CD4-positive, alpha-beta T cell (primary cell): Measurements from ENCODE around the gene SLC22A31. TPM values are rescaled to one million over a fixed set of nuclear protein-coding genes. Genes with fewer than 3 reads are reported as not detected.
A peak's percentile ranks its signal among the peaks of the same experiment; 100 is the strongest.
"Not testable (repeated sequence)": the region's sequence is repeated elsewhere in the genome, so short reads cannot be mapped to it uniquely, and the experiment has no call there.

ENCODE experiments used
- ATAC-seq: fragments of 200-7000 bp; cut with Tn5 transposase; one replicate; pipeline ENCODE4 v1.10.0; 2022; ENCODE audit warnings: mild to moderate bottlenecking; ENCODE audit not compliant: poor library complexity
- CTCF ChIA-PET: fragments of 350-600 bp; sonication (Branson Sonifier 250); formaldehyde crosslinking; loops from one replicate; lab custom pipeline; 2021; ENCODE audit warnings: antibody characterized with exemption, inconsistent platforms; lab: Charles Lee
- POLR2A ChIA-PET: fragments of 350-600 bp; sonication (Branson Sonifier 250); formaldehyde crosslinking; loops from one replicate; lab custom pipeline; 2021; ENCODE audit warnings: antibody characterized with exemption, inconsistent platforms; lab: Charles Lee
- DNase-seq, 14 experiments: peaks; one replicate each; pipeline ENCODE4 v3.0.0-alpha.2; 2013 to 2020; ENCODE audit warnings: mixed read lengths in 2 of 14
- H3K27ac ChIP-seq, 2 donors: one replicate each; pipeline versions ENCODE4 v1.5.1 to v1.7.0; 2013; ENCODE audit warnings: low read length in 2 of 2, low read depth in 1 of 2, mild to moderate bottlenecking in 1 of 2
- H3K27me3 ChIP-seq, 2 experiments: 1 replicate in 1 of 2; 2 replicates in 1 of 2; pipeline versions ENCODE4 v1.6.1 to v1.7.0; 2013; ENCODE audit warnings: low read length in 2 of 2, control low read depth in 1 of 2, mild to moderate bottlenecking in 1 of 2, moderate library complexity in 1 of 2; ENCODE audit not compliant: insufficient read depth in 2 of 2, control insufficient read depth in 1 of 2
- H3K36me3 ChIP-seq: one replicate; pipeline ENCODE4 v1.6.1; 2013; ENCODE audit warnings: low read length, control low read depth; ENCODE audit not compliant: insufficient read depth
- H3K4me1 ChIP-seq: one replicate; pipeline ENCODE4 v1.6.1; 2013; ENCODE audit warnings: low read length, control low read depth; ENCODE audit not compliant: insufficient read depth
- H3K4me3 ChIP-seq: one replicate; pipeline ENCODE4 v1.5.1; 2013; ENCODE audit warnings: mild to moderate bottlenecking, low read length, moderate library complexity
- H3K9me3 ChIP-seq, 2 experiments: 1 replicate in 1 of 2; 2 replicates in 1 of 2; pipeline versions ENCODE4 v1.6.1 to v1.7.0; 2013; ENCODE audit warnings: low read length in 2 of 2, mild to moderate bottlenecking in 2 of 2, control low read depth in 1 of 2, moderate library complexity in 1 of 2; ENCODE audit not compliant: control insufficient read depth in 1 of 2, insufficient read depth in 1 of 2
- H3K27ac Mint-ChIP-seq: one replicate; pipeline ENCODE4 v1.8.0; 2020; ENCODE audit warnings: mixed read lengths
- H3K27me3 Mint-ChIP-seq: one replicate; pipeline ENCODE4 v1.8.0; 2021; ENCODE audit warnings: mixed read lengths
- H3K36me3 Mint-ChIP-seq: one replicate; pipeline ENCODE4 v1.8.0; 2021; ENCODE audit warnings: low read depth, mixed read lengths
- H3K4me1 Mint-ChIP-seq: one replicate; pipeline ENCODE4 v1.8.0; 2021; ENCODE audit warnings: low read depth, mixed read lengths
- H3K4me3 Mint-ChIP-seq: one replicate; pipeline ENCODE4 v1.8.0; 2020; ENCODE audit warnings: mild to moderate bottlenecking, mixed read lengths
- H3K9me3 Mint-ChIP-seq: one replicate; pipeline ENCODE4 v1.8.0; 2020; ENCODE audit warnings: mixed read lengths
- CTCF ChIP-seq: fragments of 200-600 bp; IDR thresholded peaks from one replicate; pipeline ENCODE4 v1.8.0; 2022; ENCODE audit warnings: antibody characterized with exemption, mild to moderate bottlenecking
- intact Hi-C, 2 experiments: fragments of 100-400 bp; cut with DNase I in 1 of 2; cut with micrococcal nuclease in 1 of 2; formaldehyde crosslinking; loops; one replicate each; pipeline versions ENCODE4 v1.15.1 to v1.9.0; 2023 to 2025; cut with DNase I, micrococcal nuclease
- total RNA-seq, 174 experiments: library from RNA in 2 of 174; stranded (reverse) in 2 of 174; gene quantifications; one replicate each; pipeline ENCODE4 v1.2.3 and lab custom pipeline; 2021 to 2026

The SLC22A31 gene
- total RNA-seq, 2 experiments from 2014 or later: 2.1 to 2.9 TPM

GRCh38 chr16:89187032-89187769 is 13.1 kb downstream of the SLC22A31 start:
- intact Hi-C loops: no loop called here
- ChIA-PET POLR2A (interaction anchor here (1.2 kb wide), 1 partner anchor 406 kb away, joined by 3 read pairs; no protein-coding TSS in a partner anchor), CTCF (no interaction called here)
- no peak for TF ChIP-seq CTCF
- no peaks in the 10 kb centered on the region for H3K27me3 ChIP-seq
- no peak overlapping the region for H3K27ac ChIP-seq
- no peaks in the 10 kb centered on the region for H3K36me3 ChIP-seq
- Mint-ChIP-seq H3K4me3 (peak overlapping the region; percentile 22), H3K27ac (peak overlapping the region; percentile 81), H3K36me3 (no peaks in the 10 kb centered on the region), H3K4me1 (peaks cover 4% of the 10 kb centered on the region), H3K9me3 (no peaks in the 10 kb centered on the region), H3K27me3 (no peaks in the 10 kb centered on the region)
- DNase-seq (peak in 3 of 14 experiments; percentile 35 to 64 (median 50)), ATAC-seq (peak; percentile 41)
- peaks cover 16% of the 10 kb centered on the region for H3K4me1 ChIP-seq
- H3K4me3 ChIP-seq: no peak overlapping the region
- H3K9me3 ChIP-seq: peaks cover 0 to 17% of the 10 kb centered on the region in 2 experiments

- Histone ChIP-seq H3K4me1 (peaks cover 11% of the 10 kb centered on the region), H3K9me3 (peaks cover 0 to 17% of the 10 kb centered on the region in 2 experiments)
- CTCF ChIA-PET, ATAC-seq, H3K36me3 Mint-ChIP-seq, H3K27me3 ChIP-seq, H3K4me3 ChIP-seq, H3K9me3 Mint-ChIP-seq, intact Hi-C loops, H3K36me3 ChIP-seq, POLR2A ChIA-PET, H3K27me3 Mint-ChIP-seq, H3K4me3 Mint-ChIP-seq, H3K4me1 Mint-ChIP-seq, H3K27ac ChIP-seq: not testable (repeated sequence)
- peak overlapping the region; percentile 81 for H3K27ac Mint-ChIP-seq
- peak in 1 of 14 experiments; percentile 14 for DNase-seq
Observed at GRCh38 chr16:89186593-89187031, 13.7 kb downstream of the SLC22A31 start.

- intact Hi-C loops, DNase-seq, H3K9me3 Mint-ChIP-seq, POLR2A ChIA-PET, H3K4me1 ChIP-seq, H3K27me3 ChIP-seq, H3K4me1 Mint-ChIP-seq, H3K4me3 ChIP-seq, ATAC-seq, CTCF ChIA-PET, H3K36me3 Mint-ChIP-seq, H3K27me3 Mint-ChIP-seq, H3K36me3 ChIP-seq, H3K4me3 Mint-ChIP-seq, H3K27ac ChIP-seq: not testable (repeated sequence)
- H3K9me3 ChIP-seq: peaks cover 0 to 17% of the 10 kb centered on the region in 2 experiments
- H3K27ac Mint-ChIP-seq: peak overlapping the region; percentile 53
Observed at GRCh38 chr16:89185887-89186592, 14.3 kb downstream of the SLC22A31 start.
